ENCODE results near the gene GUCD1. TPM values are rescaled to one million over a fixed set of nuclear protein-coding genes. Genes with fewer than 3 reads are reported as not detected.

The GUCD1 gene
- total and polyA plus RNA-seq, 9 of the 15 experiments (the other 6 are each of a cell fraction or from before 2014, with no cell fraction given): 31.5 to 67.8 (median 50.3) TPM

DNA sequence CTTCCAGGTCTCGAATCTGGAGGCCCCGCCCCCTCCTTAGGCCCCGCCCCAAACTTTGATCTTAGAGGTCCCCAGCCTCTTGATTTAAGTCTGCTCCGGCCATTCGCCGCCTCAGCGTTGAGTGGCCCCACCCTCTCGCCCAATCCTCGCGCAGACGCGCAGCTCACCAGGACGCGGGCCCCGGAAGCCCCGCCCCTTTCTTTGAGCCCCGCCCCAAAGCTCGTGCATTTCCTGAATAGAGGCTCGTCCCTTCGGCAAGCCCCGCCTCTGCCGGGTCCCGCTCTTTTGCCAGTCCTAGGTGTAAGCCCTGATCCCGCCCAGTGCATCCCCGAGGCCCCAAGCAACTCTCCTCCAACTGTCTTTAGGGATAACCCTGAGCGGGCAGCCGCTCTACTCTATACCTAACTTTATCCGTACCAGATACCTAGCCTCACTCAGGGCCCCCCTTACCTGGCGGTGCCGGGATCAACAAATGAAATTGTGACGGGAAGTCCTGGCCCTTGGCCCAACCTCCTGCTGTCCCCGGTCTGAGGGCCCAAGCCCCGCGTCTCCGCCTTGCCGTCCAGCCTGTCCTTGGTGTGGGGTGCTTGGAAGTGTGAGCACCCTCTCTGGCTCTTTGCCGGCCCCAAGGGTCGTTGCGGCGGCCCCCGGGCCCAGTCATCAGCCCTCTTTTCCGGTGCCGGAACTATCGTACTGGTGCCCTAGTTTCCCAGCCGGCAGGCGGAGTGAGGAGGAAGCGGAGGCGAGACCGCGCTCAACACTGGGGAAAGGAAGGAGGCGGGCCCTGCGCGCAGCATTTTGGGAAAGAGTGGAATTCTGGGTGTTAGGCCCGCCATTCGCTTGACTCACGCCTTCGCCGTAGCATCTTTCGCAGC is 464 bp upstream of the GUCD1 start, which contains the start of gene SNRPD3 (continued):
- TF ChIP-seq ZNF143 (CRISPR knock-in tag; IDR thresholded peaks at IDR 0.05): peak; percentile 78
- TF ChIP-seq CSDE1 (IDR thresholded peaks at IDR 0.05): no peak
- TF ChIP-seq ZNF232 (CRISPR knock-in tag; IDR thresholded peaks at IDR 0.05): no peak
- TF ChIP-seq ZBTB1 (CRISPR knock-in tag; IDR thresholded peaks at IDR 0.05; ENCODE audit: borderline replicate concordance, low read depth): no peak; the same call in 1 of the 2 replicates
- TF ChIP-seq ZMIZ1 (IDR thresholded peaks at IDR 0.05; ENCODE audit: low read depth in 2 of 2, low read length in 2 of 2): peak in 1 of 2 experiments; percentile 40; a peak in 1 of 4 replicates
- no peak for TF ChIP-seq GATA2 (CRISPR knock-in tag; IDR thresholded peaks at IDR 0.05)
- TF ChIP-seq ELF2 (CRISPR knock-in tag; IDR thresholded peaks at IDR 0.05): peak; percentile 68; the same call in 1 of the 2 replicates
- TF ChIP-seq PHTF2 (CRISPR knock-in tag; IDR thresholded peaks at IDR 0.05): no peak
- no peak for TF ChIP-seq ILK (tag; IDR thresholded peaks at IDR 0.05; ENCODE audit: borderline replicate concordance, low read depth)
- no peak for TF ChIP-seq NFIX (CRISPR knock-in tag; IDR thresholded peaks at IDR 0.05; ENCODE audit: low read depth)
- TF ChIP-seq ESRRA (IDR thresholded peaks at IDR 0.05; ENCODE audit: borderline replicate concordance, low read depth): peak; percentile 54
- TF ChIP-seq MBD2 (IDR thresholded peaks at IDR 0.05; ENCODE audit: borderline replicate concordance, low read depth): peak; percentile 37
- no peak for TF ChIP-seq ZHX1 (conservative IDR thresholded peaks at IDR 0.05; ENCODE audit: low read length)
- TF ChIP-seq TBL1XR1 (IDR thresholded peaks at IDR 0.05; ENCODE audit: low read length in 2 of 2): no peak
- TF ChIP-seq XRCC4 (IDR thresholded peaks at IDR 0.05; ENCODE audit: extremely low read depth, insufficient read depth, insufficient read length): no peak
- TF ChIP-seq ZZZ3 (IDR thresholded peaks at IDR 0.05): peak; percentile 61; the same call in 1 of the 2 replicates
- TF ChIP-seq, protein P1, sequence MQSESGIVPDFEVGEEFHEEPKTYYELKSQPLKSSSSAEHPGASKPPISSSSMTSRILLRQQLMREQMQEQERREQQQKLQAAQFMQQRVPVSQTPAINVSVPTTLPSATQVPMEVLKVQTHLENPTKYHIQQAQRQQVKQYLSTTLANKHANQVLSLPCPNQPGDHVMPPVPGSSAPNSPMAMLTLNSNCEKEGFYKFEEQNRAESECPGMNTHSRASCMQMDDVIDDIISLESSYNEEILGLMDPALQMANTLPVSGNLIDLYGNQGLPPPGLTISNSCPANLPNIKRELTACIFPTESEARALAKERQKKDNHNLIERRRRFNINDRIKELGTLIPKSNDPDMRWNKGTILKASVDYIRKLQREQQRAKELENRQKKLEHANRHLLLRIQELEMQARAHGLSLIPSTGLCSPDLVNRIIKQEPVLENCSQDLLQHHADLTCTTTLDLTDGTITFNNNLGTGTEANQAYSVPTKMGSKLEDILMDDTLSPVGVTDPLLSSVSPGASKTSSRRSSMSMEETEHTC (IDR thresholded peaks at IDR 0.05): no peak
- TF ChIP-seq L3MBTL2 (IDR thresholded peaks at IDR 0.05): peak; percentile 72
- peak; percentile 92 for TF ChIP-seq SP1 (CRISPR knock-in tag; IDR thresholded peaks at IDR 0.05)
